B cell (primary cell): ENCODE results near the gene ASMT. TPM values are rescaled to one million over a fixed set of nuclear protein-coding genes. Genes with fewer than 3 reads are reported as not detected.

Experiments
- ATAC-seq: fragments of 200-7000 bp; cut with Tn5 transposase; one replicate; pipeline ENCODE4 v1.10.0; 2021; ENCODE audit warnings: low read depth, mild to moderate bottlenecking, moderate number of reproducible peaks, moderate library complexity
- CTCF ChIA-PET: fragments of 350-600 bp; sonication (Branson Sonifier 250); formaldehyde crosslinking; loops from one replicate; lab custom pipeline; 2021; ENCODE audit warnings: antibody characterized with exemption, inconsistent platforms; lab: Charles Lee
- POLR2A ChIA-PET: fragments of 350-600 bp; sonication (Branson Sonifier 250); formaldehyde crosslinking; loops from one replicate; lab custom pipeline; 2021; ENCODE audit warnings: antibody characterized with exemption; lab: Charles Lee
- DNase-seq: peaks from one replicate; pipeline ENCODE4 v3.0.0; 2013
- H2AFZ ChIP-seq: 2 replicates; pipeline ENCODE4 v1.6.1; 2012; ENCODE audit warnings: mild to moderate bottlenecking, low read depth, low read length; ENCODE audit not compliant: insufficient read depth, poor library complexity, severe bottlenecking
- H3K27ac ChIP-seq, 2 donors: 1 replicate in 1 of 2; 2 replicates in 1 of 2; pipeline ENCODE4 v1.5.1; 2012 to 2013; ENCODE audit warnings: low read length in 2 of 2, mild to moderate bottlenecking in 2 of 2, moderate library complexity in 1 of 2
- H3K27me3 ChIP-seq, 4 experiments: fragments of 200-600 bp in 1 of 4; sonication (generic) in 1 of 4; replicated peaks in 1 of 4; 1 replicate in 2 of 4; 2 replicates in 2 of 4; pipeline versions ENCODE4 v1.6.1 to v1.7.0; 2013 to 2016; ENCODE audit warnings: low read length in 3 of 4, mild to moderate bottlenecking in 2 of 4, mixed read lengths in 1 of 4, moderate library complexity in 1 of 4; ENCODE audit not compliant: insufficient read depth in 4 of 4, control insufficient read depth in 3 of 4; ENCODE audit errors: control extremely low read depth in 1 of 4
- H3K36me3 ChIP-seq, 2 experiments: replicated peaks in 1 of 2; 1 replicate in 1 of 2; 2 replicates in 1 of 2; pipeline versions ENCODE4 v1.6.1 to v1.7.1; 2013; ENCODE audit warnings: low read length in 1 of 2; ENCODE audit not compliant: insufficient read depth in 2 of 2, control insufficient read depth in 1 of 2; ENCODE audit errors: control extremely low read depth in 1 of 2, extremely low read depth in 1 of 2
- H3K4me1 ChIP-seq, 2 donors: fragments of 200-600 bp in 1 of 2; sonication (generic) in 1 of 2; 1 replicate in 1 of 2; 2 replicates in 1 of 2; pipeline versions ENCODE4 v1.5.1 to v1.6.1; 2013 to 2017; ENCODE audit warnings: low read length in 2 of 2; ENCODE audit not compliant: control insufficient read depth in 2 of 2, insufficient read depth in 2 of 2
- H3K4me2 ChIP-seq: replicated peaks from 2 replicates; pipeline ENCODE3; 2012; ENCODE audit warnings: mild to moderate bottlenecking, low read depth, low read length; ENCODE audit not compliant: poor library complexity, severe bottlenecking
- H3K4me3 ChIP-seq, 5 experiments: fragments of 200-600 bp in 1 of 5; sonication (generic) in 1 of 5; 1 replicate in 3 of 5; 2 replicates in 2 of 5; pipeline versions ENCODE4 v1.5.1 to v1.7.0; 2011 to 2016; ENCODE audit warnings: low read length in 4 of 5, mild to moderate bottlenecking in 4 of 5, low read depth in 2 of 5, control low read depth in 1 of 5, moderate library complexity in 1 of 5; ENCODE audit not compliant: insufficient read depth in 1 of 5; ENCODE audit errors: control extremely low read depth in 1 of 5, extremely low read depth in 1 of 5
- H3K79me2 ChIP-seq: fragments of 200-600 bp; sonication (generic); one replicate; pipeline ENCODE4 v1.6.0; 2016; ENCODE audit warnings: low read length; ENCODE audit not compliant: control insufficient read depth, insufficient read depth
- H3K9ac ChIP-seq: fragments of 200-600 bp; sonication (generic); 2 replicates; pipeline ENCODE4 v1.6.1; 2017; ENCODE audit warnings: mild to moderate bottlenecking, low read length, moderate library complexity
- H3K9me3 ChIP-seq, 3 donors: one replicate each; pipeline versions ENCODE4 v1.6.1 to v1.7.1; 2013; ENCODE audit warnings: low read length in 2 of 3; ENCODE audit not compliant: control insufficient read depth in 2 of 3, insufficient read depth in 1 of 3; ENCODE audit errors: control extremely low read depth in 1 of 3
- H4K20me1 ChIP-seq: 2 replicates; pipeline ENCODE4 v1.6.0; 2012; ENCODE audit warnings: mild to moderate bottlenecking, low read length; ENCODE audit not compliant: insufficient read depth, control insufficient read depth, poor library complexity, severe bottlenecking
- H3K27ac Mint-ChIP-seq: one replicate; pipeline ENCODE4 v1.8.0; 2021; ENCODE audit warnings: mixed read lengths
- H3K27me3 Mint-ChIP-seq: one replicate; pipeline ENCODE4 v1.8.0; 2021; ENCODE audit warnings: mixed read lengths
- H3K4me1 Mint-ChIP-seq: one replicate; pipeline ENCODE4 v1.8.0; 2021; ENCODE audit warnings: mixed read lengths
- H3K4me3 Mint-ChIP-seq: one replicate; pipeline ENCODE4 v1.8.0; 2021; ENCODE audit warnings: mixed read lengths
- H3K9me3 Mint-ChIP-seq: one replicate; pipeline ENCODE4 v1.8.0; 2022; ENCODE audit warnings: mixed read lengths; ENCODE audit not compliant: insufficient read depth
- EZH2 ChIP-seq: IDR thresholded peaks from 2 replicates; pipeline ENCODE4 v1.6.1; 2012; ENCODE audit warnings: borderline replicate concordance, low read depth, mild to moderate bottlenecking, moderate library complexity, low read length; ENCODE audit not compliant: insufficient read depth, poor library complexity, severe bottlenecking
- WGBS: methylation state at CpG from one replicate; pipeline ENCODE4 v1.1.5; 2013; ENCODE audit warnings: missing lambda C conversion rate; ENCODE audit not compliant: insufficient coverage; 5-methylcytosine and 5-hydroxymethylcytosine counted together
- intact Hi-C: fragments of 100-400 bp; cut with micrococcal nuclease; formaldehyde crosslinking; loops from one replicate; pipeline ENCODE4 v1.10.0; 2022
- polyA plus RNA-seq: library from polyadenylated mRNA; depleted of rRNA; stranded (reverse); fragments of >200 nt; gene quantifications from 2 replicates; pipeline ENCODE4 v1.2.3, GENCODE V29; 2012
- total RNA-seq, 2 donors: library from RNA; stranded (reverse); fragments of 120-200 nt in 1 of 2; gene quantifications; 1 replicate in 1 of 2; 2 replicates in 1 of 2; pipeline versions ENCODE4 v1.2.3 to v1.2.4, GENCODE V29; 2013 to 2022
- TF ChIP-seq, protein P1 (sequence below): fragments of 200-600 bp; IDR thresholded peaks from one replicate; pipeline ENCODE4 v1.8.0; 2022; ENCODE audit warnings: antibody characterized with exemption, mild to moderate bottlenecking

Gene ASMT
- total and polyA plus RNA-seq, 2 donors (not counting 1 experiment from before 2014, with no cell fraction given) = 0.63 TPM; not detected in 1

DNA sequence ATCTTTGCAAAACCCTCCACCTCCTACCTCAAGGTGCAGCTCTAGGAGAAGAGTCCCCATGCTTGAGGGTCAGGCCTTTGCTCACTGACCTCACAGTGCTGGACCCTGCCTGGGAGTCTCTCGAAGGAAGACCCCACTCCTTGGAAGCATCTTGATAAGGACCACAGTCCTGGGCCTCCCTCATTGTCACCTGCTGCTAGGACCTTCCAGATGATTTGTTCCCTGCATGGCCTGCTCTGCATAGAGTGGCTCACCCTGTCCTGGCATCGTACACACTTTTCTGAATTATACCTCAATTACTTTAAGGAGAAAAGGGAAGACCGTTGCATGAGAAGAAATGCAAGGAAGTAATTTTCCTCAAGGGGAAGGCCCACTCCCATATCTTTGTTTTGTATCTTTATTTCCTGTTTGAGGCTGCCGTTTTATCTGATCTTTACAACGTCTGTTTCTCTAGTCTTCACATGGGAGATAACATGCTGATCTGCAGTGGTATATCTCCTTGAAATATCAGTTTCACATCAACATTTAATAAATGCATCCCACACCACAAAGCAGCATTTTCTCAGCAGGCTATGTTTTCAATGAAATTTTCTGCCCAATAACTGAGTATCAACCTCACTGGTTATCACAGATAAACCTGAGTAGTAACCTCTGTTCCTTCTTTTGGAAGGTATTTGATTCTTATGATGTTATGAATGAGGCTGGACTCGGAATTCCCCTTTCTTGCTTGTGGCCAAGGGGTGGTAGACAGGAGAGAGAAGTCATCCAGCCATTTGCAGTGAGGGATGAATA, 38.5 kb upstream of the ASMT start:
- no peak overlapping the region for H3K9ac ChIP-seq
- intact Hi-C loops = no loop called here
- Mint-ChIP-seq H3K9me3 (no peaks in the 10 kb centered on the region), H3K27ac (no peak overlapping the region), H3K27me3 (no peaks in the 10 kb centered on the region), H3K4me3 (no peak overlapping the region), H3K4me1 (peaks cover 10% of the 10 kb centered on the region)
- TF ChIP-seq, protein P1, sequence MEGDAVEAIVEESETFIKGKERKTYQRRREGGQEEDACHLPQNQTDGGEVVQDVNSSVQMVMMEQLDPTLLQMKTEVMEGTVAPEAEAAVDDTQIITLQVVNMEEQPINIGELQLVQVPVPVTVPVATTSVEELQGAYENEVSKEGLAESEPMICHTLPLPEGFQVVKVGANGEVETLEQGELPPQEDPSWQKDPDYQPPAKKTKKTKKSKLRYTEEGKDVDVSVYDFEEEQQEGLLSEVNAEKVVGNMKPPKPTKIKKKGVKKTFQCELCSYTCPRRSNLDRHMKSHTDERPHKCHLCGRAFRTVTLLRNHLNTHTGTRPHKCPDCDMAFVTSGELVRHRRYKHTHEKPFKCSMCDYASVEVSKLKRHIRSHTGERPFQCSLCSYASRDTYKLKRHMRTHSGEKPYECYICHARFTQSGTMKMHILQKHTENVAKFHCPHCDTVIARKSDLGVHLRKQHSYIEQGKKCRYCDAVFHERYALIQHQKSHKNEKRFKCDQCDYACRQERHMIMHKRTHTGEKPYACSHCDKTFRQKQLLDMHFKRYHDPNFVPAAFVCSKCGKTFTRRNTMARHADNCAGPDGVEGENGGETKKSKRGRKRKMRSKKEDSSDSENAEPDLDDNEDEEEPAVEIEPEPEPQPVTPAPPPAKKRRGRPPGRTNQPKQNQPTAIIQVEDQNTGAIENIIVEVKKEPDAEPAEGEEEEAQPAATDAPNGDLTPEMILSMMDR = no peak
- TF ChIP-seq EZH2 = no peak
- H3K27me3 ChIP-seq = no peaks in the 10 kb centered on the region
- POLR2A ChIA-PET = no interaction called here
- WGBS = 85% methylated on average over 2 of the region's 6 CpGs
- no peak overlapping the region for H3K4me3 ChIP-seq
- H3K79me2 ChIP-seq = no peaks in the 10 kb centered on the region
- H3K36me3 ChIP-seq = no peaks in the 10 kb centered on the region
- H3K4me2 ChIP-seq = no peak overlapping the region
- H3K4me1 ChIP-seq = peaks cover 8 to 16% of the 10 kb centered on the region in 2 donors
- peak overlapping the region; percentile 30 for H2AFZ ChIP-seq
- peak; percentile 34 for DNase-seq
- no peak for ATAC-seq
- H3K9me3 ChIP-seq = no peaks in the 10 kb centered on the region
- H3K27ac ChIP-seq = no peak overlapping the region
- CTCF ChIA-PET = no interaction called here
- H4K20me1 ChIP-seq = no peaks in the 10 kb centered on the region

DNA sequence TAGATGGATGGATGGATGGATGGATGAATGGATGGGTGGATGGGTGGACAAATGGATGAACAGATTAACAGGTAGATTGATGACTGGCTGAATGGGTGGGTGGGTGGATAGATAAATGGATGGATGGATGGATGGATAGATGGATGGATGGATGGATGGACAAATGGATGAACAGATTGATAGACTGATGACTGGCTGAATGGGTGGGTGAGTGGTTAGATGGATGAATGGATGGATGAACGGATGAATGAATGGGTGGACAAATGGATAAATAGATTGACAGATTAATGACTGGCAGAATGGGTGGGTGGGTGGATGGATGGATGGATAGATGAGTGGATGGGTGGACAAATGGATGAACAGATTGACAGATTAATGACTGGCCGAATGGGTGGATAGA, 37.0 kb upstream of the ASMT start:
- 100% methylated on average over 1 of the region's 2 CpGs for WGBS
- intact Hi-C loops = no loop called here
- Histone ChIP-seq H3K36me3 (no peaks in the 10 kb centered on the region), H3K27ac (no peak overlapping the region), H4K20me1 (no peaks in the 10 kb centered on the region), H3K4me1 (peaks cover 8 to 18% of the 10 kb centered on the region in 2 donors), H3K4me2 (no peak overlapping the region), H3K9ac (no peak overlapping the region), H2AFZ (no peak overlapping the region), H3K79me2 (no peaks in the 10 kb centered on the region), H3K4me3 (no peak overlapping the region), H3K9me3 (no peaks in the 10 kb centered on the region), H3K27me3 (no peaks in the 10 kb centered on the region)
- ChIA-PET CTCF (no interaction called here), POLR2A (no interaction called here)
- ATAC-seq (no peak), DNase-seq (no peak)
- no peak overlapping the region for H3K4me3 Mint-ChIP-seq
- H3K4me1 Mint-ChIP-seq = peaks cover 13% of the 10 kb centered on the region
- H3K9me3 Mint-ChIP-seq = no peaks in the 10 kb centered on the region
- H3K27ac Mint-ChIP-seq = no peak overlapping the region
- TF ChIP-seq, protein P1 = no peak
- TF ChIP-seq EZH2 = no peak
- H3K27me3 Mint-ChIP-seq = no peaks in the 10 kb centered on the region
